GM18909 (cell line): ENCODE results near the gene NT5DC3.

ENCODE experiments used
- ATAC-seq: cut with Tn5 transposase; IDR thresholded peaks from one replicate; pipeline ENCODE4 v1.9.1; 2021; ENCODE audit warnings: mild to moderate bottlenecking; ENCODE audit not compliant: unreplicated experiment, poor library complexity

NT5DC3 gene

DNA sequence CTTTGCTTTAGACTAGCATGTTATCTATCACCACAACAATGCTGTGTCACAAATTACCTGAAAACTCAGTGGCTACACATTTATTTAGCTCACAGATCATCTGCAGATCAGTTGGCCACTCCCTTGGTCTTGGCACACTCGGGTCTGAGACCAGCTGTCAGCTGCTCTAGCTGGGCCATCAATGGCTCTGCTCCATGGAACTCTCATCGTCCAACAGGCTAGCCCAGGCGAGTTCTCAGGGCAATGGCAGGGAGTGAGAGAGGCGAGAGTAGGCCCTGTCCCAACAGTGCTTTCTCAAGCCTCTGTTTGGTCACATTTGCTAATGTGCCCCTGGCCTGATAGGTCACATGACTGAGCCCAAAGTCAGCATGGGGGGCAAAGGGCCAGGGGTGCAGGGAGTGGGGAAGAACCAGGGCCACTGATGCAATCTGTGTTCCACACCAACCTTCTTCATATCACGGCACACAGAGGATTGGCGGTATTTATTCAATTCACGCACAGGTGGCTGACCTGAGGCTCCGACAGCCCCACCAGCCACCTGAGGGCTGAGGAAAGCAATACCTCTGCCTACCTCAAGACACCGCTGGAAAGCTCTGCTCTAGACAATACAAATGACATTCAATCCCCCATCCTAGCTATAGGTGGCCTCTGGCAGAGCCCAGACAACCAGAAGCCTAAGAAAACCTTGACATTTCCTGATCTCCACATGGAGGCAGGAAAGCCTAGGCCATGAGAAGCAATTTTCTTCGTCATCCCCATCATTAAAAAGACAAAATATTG, 82.5 kb downstream of the NT5DC3 start:
- ATAC-seq = no peak

DNA sequence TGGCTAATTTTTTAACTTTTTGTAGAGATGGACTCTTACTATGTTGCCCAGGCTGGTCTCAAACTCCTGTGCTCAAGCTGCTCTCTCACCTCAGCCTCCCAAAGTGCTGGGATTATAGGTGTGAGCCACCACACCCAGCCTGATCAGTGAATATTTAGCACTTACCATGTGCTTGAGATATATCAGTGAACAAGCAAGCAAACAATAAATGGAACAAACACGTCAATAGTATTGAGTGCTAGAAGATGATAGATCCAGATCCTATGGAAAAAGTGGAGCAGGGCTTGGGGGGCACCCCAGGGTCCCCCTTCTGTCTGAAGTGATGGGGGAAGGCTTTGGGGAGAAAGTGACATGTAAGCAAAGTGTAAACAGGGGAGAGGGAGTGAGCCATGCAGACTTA, 83.8 kb downstream of the NT5DC3 start:
- no peak for ATAC-seq

DNA sequence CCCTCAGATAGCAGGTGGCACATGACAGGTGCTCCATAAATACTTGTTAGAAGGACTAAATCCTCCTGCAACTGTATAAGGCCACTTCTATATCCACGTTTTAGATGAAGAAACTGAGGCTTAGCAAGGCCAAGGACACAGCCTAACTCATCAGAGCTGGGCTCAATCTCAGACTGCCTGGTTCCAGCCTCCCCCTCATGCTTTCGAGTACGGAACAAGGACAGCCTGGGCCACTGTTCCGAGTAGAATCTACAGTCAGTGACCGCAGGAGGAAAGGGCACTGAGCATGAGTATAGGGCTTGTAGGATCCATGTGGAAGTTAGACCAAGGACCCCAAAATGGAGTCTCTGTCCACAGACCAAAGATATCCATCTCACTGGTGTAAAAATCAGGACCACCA, 84.6 kb downstream of the NT5DC3 start:
- no peak for ATAC-seq

DNA sequence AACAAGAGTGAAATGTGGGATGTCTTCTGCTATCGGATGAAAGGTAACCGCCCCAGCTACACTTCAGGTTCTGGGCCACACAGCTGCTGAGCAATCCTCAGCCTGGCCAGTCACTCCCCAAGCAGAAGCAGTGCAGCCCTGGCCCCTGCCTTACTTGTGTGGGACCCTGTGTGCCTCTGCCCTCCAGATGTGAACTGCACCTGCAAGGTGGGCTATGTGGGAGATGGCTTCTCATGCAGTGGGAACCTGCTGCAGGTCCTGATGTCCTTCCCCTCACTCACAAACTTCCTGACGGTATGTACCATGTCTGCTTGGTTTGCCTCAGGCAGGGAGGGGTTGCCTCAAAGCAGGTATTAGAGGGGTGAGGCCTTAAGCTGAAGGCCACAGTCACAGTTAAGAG, 85.6 kb downstream of the NT5DC3 start:
- no peak for ATAC-seq

DNA sequence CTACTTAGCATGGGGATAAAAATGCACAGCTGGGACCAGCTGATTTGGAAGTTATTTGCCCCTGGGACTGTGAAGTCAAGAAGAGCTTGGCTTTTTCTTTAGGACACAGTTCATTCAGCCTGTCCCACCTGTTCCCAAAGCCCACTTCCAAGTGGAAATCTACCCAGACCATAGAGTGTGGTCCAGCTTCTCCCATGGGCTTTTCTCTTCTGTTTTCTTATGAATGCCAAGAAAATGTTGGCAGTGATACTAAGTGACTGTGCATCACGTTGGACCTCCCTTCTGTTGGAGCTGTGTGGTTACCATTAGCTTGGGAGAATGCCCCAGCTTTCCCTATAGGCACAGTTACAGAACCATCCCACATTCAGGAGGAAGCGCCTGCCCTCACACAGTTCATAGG, 89.4 kb downstream of the NT5DC3 start:
- ATAC-seq = no peak

DNA sequence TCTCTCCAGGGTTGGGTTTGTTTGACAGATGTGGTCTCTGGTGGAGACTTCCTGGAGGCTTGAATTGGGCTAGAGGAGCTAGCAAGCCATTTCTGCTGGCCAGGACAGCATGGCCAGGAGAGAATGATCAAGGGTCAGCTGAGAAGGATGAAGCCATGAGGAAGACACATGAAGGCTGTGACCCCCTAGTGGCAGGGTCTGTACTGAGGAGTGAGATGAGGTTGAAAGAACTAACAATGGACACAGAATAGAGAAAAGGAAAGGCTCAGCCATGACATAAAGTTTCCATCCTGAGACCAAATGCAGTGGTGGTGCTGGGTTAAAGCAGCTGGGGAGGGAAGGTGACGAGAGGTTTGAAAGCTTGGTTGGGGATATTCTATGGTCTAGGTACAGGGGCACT, 89.9 kb downstream of the NT5DC3 start:
- no peak for ATAC-seq

DNA sequence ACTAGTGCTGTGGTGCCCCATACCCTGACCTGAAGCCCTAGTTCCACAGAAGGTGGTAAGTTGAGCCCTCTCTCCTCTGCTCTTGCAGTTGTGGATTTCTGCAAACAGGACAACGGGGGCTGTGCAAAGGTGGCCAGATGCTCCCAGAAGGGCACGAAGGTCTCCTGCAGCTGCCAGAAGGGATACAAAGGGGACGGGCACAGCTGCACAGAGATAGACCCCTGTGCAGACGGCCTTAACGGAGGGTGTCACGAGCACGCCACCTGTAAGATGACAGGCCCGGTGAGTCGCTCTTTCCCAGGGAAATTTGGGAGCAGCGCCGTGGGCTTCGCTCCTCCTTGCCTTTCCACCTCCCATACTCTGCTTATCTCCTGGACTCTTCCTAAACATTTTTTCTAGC, 92.2 kb downstream of the NT5DC3 start:
- no peak for ATAC-seq

DNA sequence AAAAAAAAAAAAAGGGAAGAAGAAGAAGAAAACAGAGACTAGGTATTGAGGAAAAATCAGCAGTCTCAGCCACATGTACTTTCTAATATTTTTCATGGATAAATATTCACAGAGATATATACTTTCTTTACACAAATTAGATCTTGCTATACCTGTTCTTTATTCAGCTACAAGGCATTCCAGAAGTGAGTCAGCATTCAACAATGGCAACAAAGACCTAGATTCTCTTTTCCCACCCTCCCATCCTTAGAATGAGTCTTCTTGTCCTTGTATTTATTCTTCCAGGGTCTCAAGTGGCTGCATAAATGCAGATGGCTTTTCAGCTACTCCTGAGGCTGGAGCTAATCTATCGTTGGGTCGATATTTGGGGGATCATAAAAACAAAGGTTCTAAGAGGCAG, 93.0 kb downstream of the NT5DC3 start:
- no peak for ATAC-seq

DNA sequence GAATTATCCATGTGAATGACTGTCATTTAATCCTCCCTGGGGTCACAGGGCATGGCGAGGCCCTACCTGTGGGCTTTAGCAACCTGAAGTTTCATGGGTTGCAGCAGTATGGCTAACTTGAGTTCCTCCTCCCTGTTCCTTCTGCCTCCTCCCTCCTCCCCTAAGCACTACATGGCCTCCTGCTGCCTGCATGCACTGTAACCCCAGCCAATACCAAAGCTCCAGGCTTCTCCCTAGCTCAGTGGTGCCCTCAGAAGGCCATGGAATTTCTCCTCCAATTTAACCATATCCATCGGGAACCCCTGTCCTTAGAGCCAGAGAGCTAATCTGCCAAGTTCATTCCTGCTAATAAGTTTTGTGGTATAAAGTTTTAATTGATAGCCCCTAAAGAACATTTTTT, 95.1 kb downstream of the NT5DC3 start:
- no peak for ATAC-seq

DNA sequence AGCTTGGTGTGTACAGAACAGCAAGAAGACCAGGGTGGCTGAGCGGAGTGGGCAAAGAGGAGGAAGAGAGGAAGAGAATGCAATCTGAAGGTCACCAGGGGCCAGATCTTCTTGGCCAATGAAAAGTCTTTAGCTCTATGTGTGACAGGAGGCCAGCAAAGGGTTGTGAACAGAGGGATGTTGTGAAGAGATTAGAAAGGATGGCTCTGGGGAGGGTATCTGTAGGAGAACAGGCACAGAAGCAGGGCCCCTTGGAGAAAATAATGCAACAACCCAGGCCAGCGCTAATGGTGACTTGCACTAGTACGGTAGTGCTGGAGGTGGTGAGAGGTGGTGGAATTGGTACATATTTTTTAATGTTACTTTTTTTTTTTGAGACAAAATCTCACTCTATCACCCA, 97.2 kb downstream of the NT5DC3 start:
- no peak for ATAC-seq

DNA sequence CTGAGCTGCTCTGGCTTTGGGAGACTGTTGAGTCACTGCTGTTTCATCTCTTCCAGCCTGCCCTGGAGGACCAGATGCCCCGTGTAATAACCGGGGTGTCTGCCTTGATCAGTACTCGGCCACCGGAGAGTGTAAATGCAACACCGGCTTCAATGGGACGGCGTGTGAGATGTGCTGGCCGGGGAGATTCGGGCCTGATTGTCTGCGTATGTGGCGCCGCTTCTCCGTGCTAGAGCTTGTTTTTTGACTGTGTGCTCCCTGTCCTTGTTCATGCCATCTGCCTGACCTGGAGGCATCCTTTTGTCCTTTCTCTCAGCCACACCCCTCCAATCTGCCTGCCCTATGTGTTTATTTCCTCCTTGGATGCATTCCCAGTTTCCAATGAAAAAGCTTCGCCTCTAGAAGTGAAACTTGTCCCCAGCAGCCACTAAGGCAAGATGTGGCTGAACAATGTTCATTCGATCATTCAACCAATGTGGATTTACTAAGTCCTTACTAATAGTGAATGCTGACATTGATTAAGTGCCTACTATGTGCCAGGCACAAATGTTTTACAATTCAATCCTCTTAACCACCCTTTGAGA, 98.6 kb downstream of the NT5DC3 start:
- ATAC-seq = no peak

DNA sequence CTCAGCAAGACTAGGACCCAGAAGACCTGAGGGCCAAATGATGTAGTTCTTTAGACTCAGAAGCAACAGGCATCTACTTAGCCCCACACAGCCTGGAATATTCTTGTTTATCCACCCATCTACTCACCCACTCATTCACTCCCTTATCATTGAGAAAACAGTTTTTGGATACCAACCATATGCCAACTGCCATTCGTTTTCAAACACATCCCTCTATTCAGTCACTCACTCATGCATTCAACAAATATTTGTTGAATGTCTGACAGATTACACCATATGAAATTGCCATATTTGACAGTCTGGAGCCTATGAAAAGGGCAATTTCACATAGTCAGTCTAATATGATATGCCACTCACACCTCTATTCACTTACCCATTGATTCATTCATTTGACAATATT, 103.2 kb downstream of the NT5DC3 start:
- no peak for ATAC-seq

DNA sequence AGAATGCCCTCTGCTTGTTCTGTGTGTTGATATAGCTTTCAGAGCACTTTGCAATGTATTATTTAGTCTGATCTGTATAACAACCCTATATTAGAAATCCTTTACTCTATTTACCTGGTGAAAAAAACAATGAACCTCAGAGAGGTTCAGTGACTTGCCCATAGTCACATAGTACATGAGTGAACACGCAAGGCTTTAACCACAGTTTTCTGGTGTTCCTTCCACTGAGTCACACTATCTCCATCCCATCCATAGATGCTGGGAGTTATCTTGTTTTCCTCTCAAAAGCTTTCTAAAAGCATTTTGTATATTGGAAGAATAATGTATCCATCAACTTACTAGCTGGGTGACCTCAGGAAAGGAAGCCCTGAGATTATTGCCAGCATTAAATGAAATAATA, 104.5 kb downstream of the NT5DC3 start:
- ATAC-seq = no peak

DNA sequence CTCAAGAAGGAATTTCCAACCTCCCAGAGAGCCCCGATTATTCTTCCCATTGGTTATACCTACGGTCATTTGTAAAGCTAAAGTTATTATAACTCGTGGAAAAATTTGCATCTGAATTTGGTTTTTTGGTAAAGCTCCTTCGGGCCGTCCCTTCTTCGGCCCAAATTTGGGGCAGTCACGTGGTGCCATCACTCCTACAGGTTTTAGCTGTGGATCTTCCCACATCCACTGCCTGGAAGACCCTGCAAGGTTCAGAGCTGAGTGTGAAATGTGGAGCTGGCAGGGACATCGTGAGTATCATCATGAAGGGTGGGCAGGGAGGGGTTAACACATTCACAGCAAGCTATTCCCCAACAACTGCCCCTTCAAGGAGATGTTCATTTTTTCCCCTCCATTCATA, 105.7 kb downstream of the NT5DC3 start:
- no peak for ATAC-seq

DNA sequence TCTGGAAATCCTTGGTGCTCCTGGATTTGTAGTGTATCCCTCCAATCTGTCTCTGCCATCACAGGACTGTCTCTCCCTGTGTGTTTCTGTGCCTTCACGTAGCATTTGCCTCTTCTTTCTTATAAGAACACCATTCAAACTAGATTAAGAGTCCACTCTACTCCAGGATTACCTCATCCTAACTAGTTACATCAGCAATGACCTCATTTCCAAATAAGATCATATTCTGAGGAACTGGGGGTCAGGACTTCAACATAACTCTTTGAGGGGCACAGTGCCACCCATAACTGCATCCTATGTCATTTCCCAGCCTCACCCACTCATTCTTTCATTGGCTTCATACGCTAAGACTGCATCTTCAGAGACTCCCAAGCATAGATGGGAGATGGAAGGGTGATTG, 106.2 kb downstream of the NT5DC3 start:
- ATAC-seq = no peak

DNA sequence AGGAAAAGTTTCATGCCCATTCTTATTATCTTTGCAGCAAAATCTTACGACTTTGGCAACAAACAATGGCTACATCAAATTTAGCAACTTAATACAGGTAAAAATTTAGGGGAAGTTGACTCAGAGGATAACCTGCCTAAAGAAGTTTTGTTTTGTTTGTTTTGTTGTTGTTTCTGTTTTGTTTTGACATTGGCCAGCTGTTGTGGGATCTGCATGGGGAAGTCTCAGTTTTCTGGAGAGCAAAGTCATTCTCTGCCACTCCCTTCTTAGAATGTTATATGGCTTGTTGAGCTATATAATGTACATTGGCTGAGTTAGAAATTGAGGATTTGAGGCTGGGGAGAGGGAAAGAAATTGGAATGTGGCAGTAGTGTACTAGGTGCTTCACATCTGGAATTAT, 109.5 kb downstream of the NT5DC3 start:
- ATAC-seq = no peak

DNA sequence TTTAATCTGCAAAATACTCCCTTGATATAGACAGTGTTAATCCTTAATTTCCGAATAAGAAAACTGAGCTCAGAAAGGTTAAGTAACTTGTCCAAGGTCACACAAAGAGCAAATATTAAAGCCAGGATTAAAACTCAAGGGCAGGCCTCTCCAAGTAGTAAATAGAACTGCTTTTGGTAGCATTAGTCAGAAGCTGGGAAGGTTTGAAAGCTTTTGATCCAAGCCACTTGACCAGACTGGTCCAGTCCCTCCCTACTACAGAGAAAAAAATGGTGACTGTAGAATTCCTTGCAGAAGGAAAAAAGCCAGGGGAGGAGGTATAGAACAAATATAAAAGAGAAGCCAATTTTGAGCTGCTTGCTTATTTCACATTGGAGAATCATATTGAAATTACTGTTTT, 111.5 kb downstream of the NT5DC3 start:
- no peak for ATAC-seq

DNA sequence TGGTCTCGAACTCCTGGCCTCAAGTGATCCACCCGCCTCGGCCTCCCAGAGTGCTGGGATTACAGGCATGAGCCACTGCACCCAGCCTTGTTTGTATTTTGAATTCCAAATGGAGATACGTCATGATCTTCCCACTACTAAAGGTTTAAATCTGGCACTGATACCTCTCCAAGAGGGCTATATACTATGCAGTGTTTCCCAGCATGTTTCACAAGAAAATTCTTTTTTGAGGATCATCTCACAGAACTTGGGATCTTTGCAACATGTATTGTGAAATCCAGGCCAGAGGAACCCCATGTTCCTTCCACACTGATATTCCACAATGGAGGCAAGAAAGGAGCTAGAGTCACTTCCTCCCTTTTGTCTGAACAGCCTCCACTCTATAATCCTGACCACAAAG, 112.7 kb downstream of the NT5DC3 start:
- ATAC-seq = no peak

DNA sequence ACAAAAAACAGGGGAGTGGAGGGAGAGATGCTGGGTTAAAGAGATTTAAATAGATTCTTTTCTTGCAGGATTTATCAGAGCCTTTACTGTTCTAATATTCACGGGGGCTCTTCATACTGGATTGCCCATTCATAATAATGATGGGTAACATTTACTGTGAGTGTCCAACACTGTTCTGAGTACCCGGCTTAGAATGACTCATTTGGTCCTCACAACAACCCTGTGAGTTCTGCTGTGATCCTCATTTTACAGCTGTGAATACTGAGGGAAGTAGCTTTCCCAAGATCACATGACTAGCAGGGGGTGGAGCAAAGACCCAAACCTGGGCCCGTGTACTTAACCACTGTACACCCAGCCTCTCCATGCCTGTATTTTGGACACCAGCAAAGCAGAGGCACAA, 113.4 kb downstream of the NT5DC3 start:
- ATAC-seq = no peak

DNA sequence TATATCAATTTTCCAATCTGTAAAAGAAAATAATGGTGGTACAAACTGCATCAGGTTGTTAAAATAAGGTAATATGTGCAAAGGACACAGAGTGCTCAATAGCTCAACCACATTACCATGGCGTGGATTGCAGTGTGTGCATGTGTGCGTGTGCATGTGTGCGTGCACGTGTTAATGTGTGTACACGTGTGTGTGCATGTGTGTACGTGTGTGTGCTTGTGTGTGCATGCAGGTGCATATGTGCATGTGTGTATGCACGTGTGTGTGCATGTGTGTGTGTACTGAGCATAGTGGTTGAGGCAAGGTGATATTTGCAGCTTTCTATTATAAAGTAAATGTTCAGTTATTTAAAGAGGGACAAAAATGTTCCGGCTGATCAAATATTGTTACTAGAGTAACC, 115.6 kb downstream of the NT5DC3 start:
- ATAC-seq = no peak
